Endothelial cell (in vitro differentiated cells): ENCODE measurements around the gene NETO2. TPM values are rescaled to one million over a fixed set of nuclear protein-coding genes. Genes with fewer than 3 reads are reported as not detected.

Source experiments
- DNase-seq: peaks from one replicate; pipeline ENCODE4 v3.0.0; 2021; ENCODE audit warnings: low spot score
- H3K27ac Mint-ChIP-seq: one replicate; pipeline ENCODE4 v1.8.0; 2021; ENCODE audit warnings: mixed read lengths, inconsistent platforms; ENCODE audit not compliant: unreplicated experiment
- H3K27me3 Mint-ChIP-seq: one replicate; pipeline ENCODE4 v1.8.0; 2021; ENCODE audit warnings: mild to moderate bottlenecking, moderate library complexity, mixed read lengths, inconsistent platforms; ENCODE audit not compliant: unreplicated experiment
- H3K36me3 Mint-ChIP-seq: one replicate; pipeline ENCODE4 v1.8.0; 2021; ENCODE audit warnings: mild to moderate bottlenecking, low read depth, mixed read lengths, inconsistent platforms; ENCODE audit not compliant: unreplicated experiment
- H3K4me1 Mint-ChIP-seq: one replicate; pipeline ENCODE4 v1.8.0; 2021; ENCODE audit warnings: mild to moderate bottlenecking, mixed read lengths, inconsistent platforms; ENCODE audit not compliant: unreplicated experiment
- H3K4me3 Mint-ChIP-seq: one replicate; pipeline ENCODE4 v1.8.0; 2021; ENCODE audit warnings: mild to moderate bottlenecking, mixed read lengths, inconsistent platforms; ENCODE audit not compliant: unreplicated experiment
- H3K9me3 Mint-ChIP-seq: one replicate; pipeline ENCODE4 v1.8.0; 2021; ENCODE audit warnings: mixed read lengths, inconsistent platforms; ENCODE audit not compliant: unreplicated experiment
- total RNA-seq: library from RNA; stranded (reverse); fragmentation: NEBNext Ultra II Directional; extraction: Animal tissue kit (Norgen Biotek cat#: 25700); gene quantifications from one replicate; pipeline ENCODE4 v1.2.1, GENCODE V29; 2021; ENCODE audit not compliant: unreplicated experiment
- TF ChIP-seq, protein P1 (sequence below): fragments of 200-600 bp; sonication (generic); IDR thresholded peaks from one replicate; pipeline ENCODE4 v1.5.0; 2021; ENCODE audit warnings: antibody characterized with exemption; ENCODE audit not compliant: unreplicated experiment

The NETO2 gene
- total RNA-seq, 1 donor from 2014 or later, result 20.0 TPM

- H3K27me3 Mint-ChIP-seq, result peaks cover 2% of the 10 kb centered on the region
These were observed 98.3 kb downstream of the NETO2 start for GRCh38 chr16:47045459-47045858.

DNA sequence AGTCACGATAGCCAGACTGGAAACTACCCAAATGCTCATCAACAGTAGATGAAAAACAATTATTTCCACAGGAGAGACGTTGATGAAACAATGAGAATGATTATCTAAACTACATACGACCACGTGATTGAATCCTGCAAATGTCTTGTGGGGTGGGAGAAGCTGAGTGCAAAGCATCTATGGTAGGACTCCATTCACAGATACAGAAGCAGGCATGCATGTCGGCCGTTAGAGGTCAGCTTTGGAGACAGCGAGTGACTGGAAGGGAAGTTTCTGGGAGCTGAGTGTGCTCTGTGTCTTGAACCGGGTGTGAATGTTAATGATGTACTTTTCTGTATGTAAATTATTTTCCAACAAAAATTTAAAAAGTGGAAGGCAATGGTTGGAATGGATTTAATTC is 98.7 kb downstream of the NETO2 start:
- Mint-ChIP-seq H3K4me3 (no peak overlapping the region), H3K27ac (no peak overlapping the region), H3K36me3 (peaks cover 3% of the 10 kb centered on the region), H3K27me3 (no peaks in the 10 kb centered on the region), H3K9me3 (no peaks in the 10 kb centered on the region), H3K4me1 (no peaks in the 10 kb centered on the region)
- no peak for DNase-seq
- TF ChIP-seq, protein P1, sequence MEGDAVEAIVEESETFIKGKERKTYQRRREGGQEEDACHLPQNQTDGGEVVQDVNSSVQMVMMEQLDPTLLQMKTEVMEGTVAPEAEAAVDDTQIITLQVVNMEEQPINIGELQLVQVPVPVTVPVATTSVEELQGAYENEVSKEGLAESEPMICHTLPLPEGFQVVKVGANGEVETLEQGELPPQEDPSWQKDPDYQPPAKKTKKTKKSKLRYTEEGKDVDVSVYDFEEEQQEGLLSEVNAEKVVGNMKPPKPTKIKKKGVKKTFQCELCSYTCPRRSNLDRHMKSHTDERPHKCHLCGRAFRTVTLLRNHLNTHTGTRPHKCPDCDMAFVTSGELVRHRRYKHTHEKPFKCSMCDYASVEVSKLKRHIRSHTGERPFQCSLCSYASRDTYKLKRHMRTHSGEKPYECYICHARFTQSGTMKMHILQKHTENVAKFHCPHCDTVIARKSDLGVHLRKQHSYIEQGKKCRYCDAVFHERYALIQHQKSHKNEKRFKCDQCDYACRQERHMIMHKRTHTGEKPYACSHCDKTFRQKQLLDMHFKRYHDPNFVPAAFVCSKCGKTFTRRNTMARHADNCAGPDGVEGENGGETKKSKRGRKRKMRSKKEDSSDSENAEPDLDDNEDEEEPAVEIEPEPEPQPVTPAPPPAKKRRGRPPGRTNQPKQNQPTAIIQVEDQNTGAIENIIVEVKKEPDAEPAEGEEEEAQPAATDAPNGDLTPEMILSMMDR, result no peak

More at GRCh38 chr16:47045459-47045858, 98.3 kb downstream of the NETO2 start:
- no peak for DNase-seq
- Mint-ChIP-seq H3K36me3 (peaks cover 3% of the 10 kb centered on the region), H3K4me1 (no peaks in the 10 kb centered on the region), H3K4me3 (no peak overlapping the region), H3K27ac (no peak overlapping the region), H3K9me3 (no peaks in the 10 kb centered on the region)
- TF ChIP-seq, protein P1, result no peak

GRCh38 chr16:47043970-47044684 is 99.6 kb downstream of the NETO2 start:
- no peaks in the 10 kb centered on the region for H3K9me3 Mint-ChIP-seq
- H3K4me3 Mint-ChIP-seq, result no peak overlapping the region
- H3K36me3 Mint-ChIP-seq, result peaks cover 3% of the 10 kb centered on the region
- no peak overlapping the region for H3K27ac Mint-ChIP-seq
- H3K27me3 Mint-ChIP-seq, result no peaks in the 10 kb centered on the region
- no peak for DNase-seq
- peaks cover 6% of the 10 kb centered on the region for H3K4me1 Mint-ChIP-seq
- TF ChIP-seq, protein P1, result no peak

DNA sequence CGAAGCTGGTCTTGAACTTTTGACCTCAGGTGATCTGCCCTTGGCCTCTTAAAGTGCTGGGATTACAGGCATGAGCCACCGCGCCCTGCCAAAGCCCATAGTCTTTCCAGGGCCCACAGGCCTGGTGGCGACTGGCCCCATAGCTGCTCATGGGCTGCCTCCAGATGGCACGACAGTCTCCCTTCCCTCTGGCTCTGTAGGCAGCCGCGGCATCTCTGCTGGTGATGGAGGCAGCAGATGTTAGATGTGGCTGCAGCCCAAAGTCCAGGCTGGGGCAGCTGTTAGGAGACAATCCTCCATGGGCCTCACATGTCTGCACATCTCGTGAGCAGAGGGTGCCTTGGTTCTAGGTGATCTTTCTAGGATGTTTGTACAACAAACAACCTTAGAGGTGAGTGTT is 100.5 kb downstream of the NETO2 start:
- Mint-ChIP-seq H3K4me3 (no peak overlapping the region), H3K36me3 (peaks cover 3% of the 10 kb centered on the region), H3K27me3 (peaks cover 2% of the 10 kb centered on the region)

More for the DNA sequence above, 100.5 kb downstream of the NETO2 start:
- Mint-ChIP-seq H3K9me3 (no peaks in the 10 kb centered on the region), H3K27ac (no peak overlapping the region), H3K4me1 (peaks cover 6% of the 10 kb centered on the region)
- TF ChIP-seq, protein P1, result no peak
- no peak for DNase-seq
